Muscle of leg (tissue), 11 donors: ENCODE data around the gene SAMD8. TPM values are rescaled to one million over a fixed set of nuclear protein-coding genes. Genes with fewer than 3 reads are reported as not detected.
"Not testable (repeated sequence)": the region's sequence is repeated elsewhere in the genome, so short reads cannot be mapped to it uniquely, and the experiment has no call there.

Source experiments
- DNase-seq: peaks from one replicate; pipeline ENCODE4 v3.0.0; 2013
- H3K27ac ChIP-seq: one replicate; pipeline ENCODE4 v1.5.1; 2013; ENCODE audit warnings: mild to moderate bottlenecking, low read length, control low read depth
- H3K27me3 ChIP-seq: one replicate; pipeline ENCODE4 v1.6.1; 2013; ENCODE audit warnings: low read length; ENCODE audit not compliant: control insufficient read depth, insufficient read depth
- H3K36me3 ChIP-seq: one replicate; pipeline ENCODE4 v1.6.1; 2013; ENCODE audit warnings: low read length; ENCODE audit not compliant: control insufficient read depth, insufficient read depth
- H3K4me1 ChIP-seq: one replicate; pipeline ENCODE4 v1.6.1; 2013; ENCODE audit warnings: low read length; ENCODE audit not compliant: control insufficient read depth, insufficient read depth
- H3K4me3 ChIP-seq: one replicate; pipeline ENCODE4 v1.5.1; 2013; ENCODE audit warnings: low read length, control low read depth
- H3K9me3 ChIP-seq: replicated peaks from 2 replicates; pipeline ENCODE4 v1.6.1; 2013; ENCODE audit warnings: low read depth, low read length; ENCODE audit not compliant: control insufficient read depth
- WGBS: methylation state at CpG from one replicate; pipeline ENCODE4 v1.1.5; 2013; ENCODE audit warnings: missing lambda C conversion rate; ENCODE audit not compliant: insufficient coverage; 5-methylcytosine and 5-hydroxymethylcytosine counted together
- polyA plus RNA-seq, 8 donors: library from polyadenylated mRNA; unstranded; fragments of 120-200 nt; gene quantifications; one replicate each; pipeline versions ENCODE4 v1.2.1 to v1.2.3, GENCODE V29; 2013; ENCODE audit warnings: inconsistent platforms in 1 of 8, low replicate concordance in 1 of 8; ENCODE audit not compliant: insufficient read length in 8 of 8, insufficient read depth in 1 of 8
- total RNA-seq: library from RNA; stranded (reverse); fragments of 120-200 nt; gene quantifications from one replicate; pipeline ENCODE4 v1.2.4, GENCODE V29; 2013

Gene SAMD8
- total and polyA plus RNA-seq, 9 donors: 9.2 to 15.6 (median 11.3) TPM

DNA sequence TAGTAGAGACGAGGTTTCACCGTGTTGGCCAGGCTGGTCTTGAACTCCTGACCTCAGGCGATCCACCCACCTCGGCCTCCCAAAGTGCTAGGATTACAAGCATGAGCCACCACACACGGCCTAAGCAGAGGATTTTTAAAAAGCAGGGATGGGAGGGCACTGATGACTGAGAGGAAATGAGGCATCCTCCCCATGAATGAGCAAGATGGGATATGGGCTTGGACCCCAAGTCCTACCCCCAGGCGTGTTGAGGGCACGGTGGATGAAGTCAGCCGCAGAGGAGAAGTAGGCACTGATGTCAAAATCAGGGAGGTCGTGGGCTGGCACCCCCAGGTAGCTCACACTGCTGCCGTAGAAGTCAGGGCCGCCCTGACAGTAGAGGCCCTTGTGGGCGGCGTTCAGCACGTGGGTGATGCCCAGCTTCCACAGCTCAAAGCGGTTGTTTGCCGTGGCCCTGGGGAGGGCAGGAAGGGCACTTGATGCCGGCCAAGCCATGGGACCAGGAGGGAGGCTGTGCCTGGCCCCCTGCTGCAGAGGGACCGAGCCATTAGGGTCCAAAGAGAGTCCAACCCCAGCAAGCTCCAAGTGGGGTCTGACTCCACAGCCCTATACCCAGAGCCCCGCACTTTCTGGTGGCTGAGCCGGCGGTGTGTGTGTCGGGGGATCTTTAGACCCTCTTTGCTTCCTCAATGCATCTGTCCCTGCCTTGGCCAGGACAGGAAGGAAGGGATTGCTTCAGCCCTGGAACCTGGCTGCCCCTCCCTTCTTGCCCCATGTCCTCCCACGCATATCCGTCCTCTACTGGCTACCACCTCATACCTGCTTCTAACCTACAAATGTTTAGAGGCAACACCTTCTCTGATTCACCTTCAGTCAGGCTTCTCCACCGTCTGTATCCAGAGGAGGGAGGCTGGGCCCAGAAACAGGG, 3.4 kb upstream of the SAMD8 start:
- no peaks in the 10 kb centered on the region for H3K9me3 ChIP-seq
- peak overlapping the region; percentile 13 for H3K4me3 ChIP-seq
- DNase-seq: no peak
- peaks cover 5% of the 10 kb centered on the region for H3K36me3 ChIP-seq
- H3K27ac ChIP-seq: peak overlapping the region; percentile 97
- WGBS: 76% methylated on average over 20 of the region's 25 CpGs
- H3K4me1 ChIP-seq: peaks cover 37% of the 10 kb centered on the region
- no peaks in the 10 kb centered on the region for H3K27me3 ChIP-seq

GRCh38 chr10:75108684-75109458, 2.6 kb upstream of the SAMD8 start:
- peak; percentile 86 for DNase-seq
- H3K27ac ChIP-seq: peak overlapping the region; percentile 97
- H3K36me3 ChIP-seq: peaks cover 3% of the 10 kb centered on the region
- no peaks in the 10 kb centered on the region for H3K27me3 ChIP-seq
- H3K4me3 ChIP-seq: peak overlapping the region; percentile 13
- peaks cover 37% of the 10 kb centered on the region for H3K4me1 ChIP-seq
- 51% methylated on average over 9 of the region's 10 CpGs for WGBS
- H3K9me3 ChIP-seq: no peaks in the 10 kb centered on the region

DNA sequence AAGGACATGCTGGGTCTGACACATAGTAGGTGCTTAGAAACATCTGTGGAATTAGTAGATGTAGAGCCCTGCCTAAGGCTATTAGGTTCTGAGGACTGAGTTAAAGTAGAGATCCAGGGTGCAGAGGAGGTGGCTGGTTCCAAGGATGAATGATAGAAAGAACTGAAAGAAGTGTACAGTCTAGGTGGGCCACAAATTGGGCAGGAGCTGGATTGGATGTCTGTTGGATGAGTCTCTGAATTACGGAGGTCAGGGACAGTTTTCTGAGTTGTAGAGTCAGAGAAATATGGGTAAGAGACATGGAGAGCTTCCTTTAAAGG, 2.0 kb upstream of the SAMD8 start:
- no peak overlapping the region for H3K4me3 ChIP-seq
- 83% methylated on average over 1 of the region's 1 CpG for WGBS
- H3K4me1 ChIP-seq: peaks cover 37% of the 10 kb centered on the region

DNA sequence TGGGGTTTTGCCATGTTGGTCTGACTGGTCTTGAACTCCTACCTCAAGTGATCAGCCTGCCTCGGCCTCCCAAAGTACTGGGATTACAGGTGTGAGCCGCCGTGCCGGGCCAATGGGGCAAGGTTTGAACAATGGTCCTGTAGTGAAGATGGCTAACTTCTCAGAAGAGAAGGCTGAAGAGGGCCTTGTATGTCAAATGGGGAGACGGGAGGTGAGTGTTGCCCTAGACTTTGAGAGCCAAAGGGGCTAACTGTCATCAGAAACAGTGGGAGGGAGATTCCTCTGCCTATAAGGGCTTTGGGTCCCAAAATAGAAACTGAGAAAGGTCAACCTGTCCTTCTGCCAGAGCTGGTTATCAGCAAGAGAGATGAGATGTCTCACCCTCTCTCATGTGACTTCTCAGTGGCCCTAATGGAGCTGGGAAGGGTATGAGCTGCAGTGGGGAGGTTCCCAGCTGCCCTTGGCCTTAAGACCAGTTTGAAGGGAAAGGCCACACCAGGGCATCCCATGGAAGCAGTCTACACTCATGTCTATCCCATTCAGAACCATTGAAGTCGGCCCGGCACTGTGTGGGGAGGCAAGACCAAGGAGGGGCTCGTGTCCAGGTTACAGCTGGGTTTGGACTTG, 1.3 kb upstream of the SAMD8 start:
- Histone ChIP-seq H3K36me3 (no peaks in the 10 kb centered on the region), H3K9me3 (no peaks in the 10 kb centered on the region), H3K4me1 (peaks cover 37% of the 10 kb centered on the region), H3K27ac (peak overlapping the region; percentile 97), H3K27me3 (no peaks in the 10 kb centered on the region), H3K4me3 (no peak overlapping the region)
- DNase-seq: no peak
- WGBS: 95% methylated on average over 4 of the region's 8 CpGs

More for the DNA sequence above, 2.0 kb upstream of the SAMD8 start:
- H3K27ac ChIP-seq: peak overlapping the region; percentile 97
- H3K36me3 ChIP-seq: no peaks in the 10 kb centered on the region
- H3K9me3 ChIP-seq: no peaks in the 10 kb centered on the region
- no peaks in the 10 kb centered on the region for H3K27me3 ChIP-seq
- DNase-seq: no peak

- peak overlapping the region; percentile 97 for H3K27ac ChIP-seq
- peak overlapping the region; percentile 75 for H3K4me3 ChIP-seq
- H3K36me3 ChIP-seq: no peaks in the 10 kb centered on the region
- DNase-seq: peak; percentile 78
- H3K9me3 ChIP-seq: no peaks in the 10 kb centered on the region
- H3K27me3 ChIP-seq: no peaks in the 10 kb centered on the region
- WGBS: 0% methylated on average over 16 of the region's 23 CpGs
- peaks cover 37% of the 10 kb centered on the region for H3K4me1 ChIP-seq
These were observed 637 bp downstream of the SAMD8 start for GRCh38 chr10:75111907-75112679.

- H3K4me1 ChIP-seq: peaks cover 12% of the 10 kb centered on the region
- no peak overlapping the region for H3K27ac ChIP-seq
- H3K27me3 ChIP-seq: no peaks in the 10 kb centered on the region
- H3K36me3 ChIP-seq: no peaks in the 10 kb centered on the region
- no peak for DNase-seq
- H3K9me3 ChIP-seq: no peaks in the 10 kb centered on the region
- no CpG with 5 or more reads among the region's 2 CpGs for WGBS
- H3K4me3 ChIP-seq: no peak overlapping the region
These were observed 3.7 kb downstream of the SAMD8 start for GRCh38 chr10:75115137-75115536.

DNA sequence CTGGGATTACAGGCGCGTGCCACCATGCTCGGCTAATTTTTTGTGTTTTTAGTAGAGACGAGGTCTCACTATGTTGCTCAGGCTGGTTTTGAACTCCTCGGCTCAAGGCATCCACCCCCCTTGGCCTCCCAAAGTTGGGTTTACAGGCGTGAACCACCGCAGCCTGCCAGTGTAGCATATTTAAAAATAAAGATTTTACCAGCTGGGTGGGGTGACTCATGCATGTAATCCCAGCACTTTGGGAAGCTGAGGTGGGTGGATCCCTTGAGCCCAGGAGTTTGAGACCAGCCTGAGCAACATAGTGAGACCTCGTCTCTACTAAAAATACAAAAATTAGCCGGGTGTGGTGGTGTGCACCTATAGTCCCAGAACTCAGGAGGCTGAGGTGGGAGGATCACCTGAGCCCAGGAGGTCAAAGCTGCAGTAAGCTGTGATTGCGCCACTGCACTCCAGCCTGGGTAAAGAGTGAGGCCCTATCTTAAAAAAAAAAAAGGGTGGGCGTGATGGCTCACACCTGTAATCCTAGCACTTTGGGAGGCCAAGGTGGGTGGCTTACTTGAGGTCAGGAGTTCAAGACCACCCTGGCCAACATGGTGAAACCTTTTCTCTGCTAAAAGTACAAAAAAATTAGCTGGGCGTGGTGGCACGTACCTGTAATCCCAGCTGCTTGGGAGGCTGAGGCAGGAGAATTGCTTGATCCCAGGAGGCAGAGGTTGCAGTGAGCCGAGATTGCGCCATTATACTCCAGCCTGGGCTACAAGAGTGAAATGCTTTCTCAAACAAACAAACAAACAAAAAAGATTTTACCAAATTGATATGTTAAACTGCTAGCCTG, 5.7 kb downstream of the SAMD8 start:
- H3K36me3 ChIP-seq, H3K4me3 ChIP-seq, H3K27ac ChIP-seq, H3K27me3 ChIP-seq, H3K9me3 ChIP-seq, DNase-seq, H3K4me1 ChIP-seq: not testable (repeated sequence)
- WGBS: 94% methylated on average over 4 of the region's 15 CpGs

- 95% methylated on average over 2 of the region's 3 CpGs for WGBS
These were observed 6.5 kb downstream of the SAMD8 start for GRCh38 chr10:75117995-75118394.

GRCh38 chr10:75119444-75120066, 8.1 kb downstream of the SAMD8 start:
- H3K4me1 ChIP-seq, DNase-seq, H3K9me3 ChIP-seq, H3K4me3 ChIP-seq, H3K36me3 ChIP-seq, H3K27ac ChIP-seq, H3K27me3 ChIP-seq: not testable (repeated sequence)
- WGBS: 82% methylated on average over 11 of the region's 15 CpGs

More at GRCh38 chr10:75117995-75118394, 6.5 kb downstream of the SAMD8 start:
- no peaks in the 10 kb centered on the region for H3K4me1 ChIP-seq
- no peaks in the 10 kb centered on the region for H3K36me3 ChIP-seq
- H3K9me3 ChIP-seq: no peaks in the 10 kb centered on the region
- peak; percentile 78 for DNase-seq
- H3K4me3 ChIP-seq: no peak overlapping the region
- H3K27ac ChIP-seq: no peak overlapping the region
- no peaks in the 10 kb centered on the region for H3K27me3 ChIP-seq
